GM13976 (cell line): ENCODE data around the gene PPARA.
"Not testable (repeated sequence)": the region's sequence is repeated elsewhere in the genome, so short reads cannot be mapped to it uniquely, and the experiment has no call there.

Experiments
- DNase-seq: peaks from one replicate; pipeline ENCODE4 v3.0.0; 2012; ENCODE audit warnings: low spot score
- in situ Hi-C: fragments of 300-500 bp; cut with MboI; formaldehyde crosslinking; loops from one replicate; pipeline ENCODE4 v1.12.0; 2022; ENCODE audit warnings: low sequenced_read_pairs, mixed read lengths, inconsistent platforms; ENCODE audit not compliant: unreplicated experiment
- TF ChIP-seq, protein P1 (sequence below): IDR thresholded peaks from 2 replicates; pipeline ENCODE4 v1.5.1; 2012; ENCODE audit warnings: borderline replicate concordance, mild to moderate bottlenecking; ENCODE audit not compliant: insufficient read depth; ENCODE audit errors: extremely low read depth, missing control alignments, control extremely low read depth

PPARA gene

DNA sequence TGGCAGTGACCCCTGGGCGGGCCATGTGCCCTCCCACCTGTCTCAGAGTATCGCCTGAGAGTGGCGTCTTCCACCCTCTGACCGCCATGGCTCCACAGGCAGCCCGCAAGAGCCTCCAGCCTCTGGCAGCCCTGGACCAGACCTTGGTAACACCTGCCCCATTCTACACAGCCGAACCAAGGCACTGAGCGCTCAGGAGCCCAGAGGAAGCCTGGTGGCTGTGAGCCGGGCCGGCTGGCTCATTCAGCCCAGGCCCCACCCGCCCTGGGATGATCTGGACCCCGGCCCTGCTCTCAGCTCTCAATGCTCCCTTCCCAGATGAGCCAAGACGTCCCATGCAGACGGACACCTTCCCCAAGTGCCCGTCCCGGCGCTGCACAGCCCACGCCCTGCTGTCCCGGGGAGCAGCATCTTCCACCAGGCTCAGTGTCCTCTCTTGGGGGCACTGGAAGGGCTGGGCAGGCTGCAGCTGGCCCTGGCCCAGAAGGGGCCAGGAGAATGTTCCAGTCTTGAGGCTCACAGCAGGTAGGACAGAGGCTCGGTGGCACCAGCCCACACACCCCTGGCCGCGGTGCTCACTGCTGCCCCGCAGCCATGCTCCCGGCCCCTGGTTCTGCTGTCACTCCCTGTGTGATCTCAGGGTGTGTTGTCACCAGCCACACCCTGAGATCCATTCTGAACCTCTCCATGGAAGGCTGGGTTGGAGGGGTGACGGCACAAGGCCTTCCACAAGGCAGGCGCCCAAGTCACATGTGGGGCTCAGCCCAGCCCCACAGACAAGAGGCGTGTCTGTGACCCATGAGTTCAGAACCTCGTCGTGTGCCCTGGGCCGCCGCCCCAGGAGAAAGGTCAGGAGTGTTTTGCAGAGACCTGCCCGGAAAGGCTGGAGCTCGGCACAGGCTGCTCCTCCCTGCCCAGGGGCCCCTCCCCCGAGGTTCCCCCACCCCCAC is 24.2 kb upstream of the PPARA start:
- no peak for DNase-seq
- TF ChIP-seq, protein P1, sequence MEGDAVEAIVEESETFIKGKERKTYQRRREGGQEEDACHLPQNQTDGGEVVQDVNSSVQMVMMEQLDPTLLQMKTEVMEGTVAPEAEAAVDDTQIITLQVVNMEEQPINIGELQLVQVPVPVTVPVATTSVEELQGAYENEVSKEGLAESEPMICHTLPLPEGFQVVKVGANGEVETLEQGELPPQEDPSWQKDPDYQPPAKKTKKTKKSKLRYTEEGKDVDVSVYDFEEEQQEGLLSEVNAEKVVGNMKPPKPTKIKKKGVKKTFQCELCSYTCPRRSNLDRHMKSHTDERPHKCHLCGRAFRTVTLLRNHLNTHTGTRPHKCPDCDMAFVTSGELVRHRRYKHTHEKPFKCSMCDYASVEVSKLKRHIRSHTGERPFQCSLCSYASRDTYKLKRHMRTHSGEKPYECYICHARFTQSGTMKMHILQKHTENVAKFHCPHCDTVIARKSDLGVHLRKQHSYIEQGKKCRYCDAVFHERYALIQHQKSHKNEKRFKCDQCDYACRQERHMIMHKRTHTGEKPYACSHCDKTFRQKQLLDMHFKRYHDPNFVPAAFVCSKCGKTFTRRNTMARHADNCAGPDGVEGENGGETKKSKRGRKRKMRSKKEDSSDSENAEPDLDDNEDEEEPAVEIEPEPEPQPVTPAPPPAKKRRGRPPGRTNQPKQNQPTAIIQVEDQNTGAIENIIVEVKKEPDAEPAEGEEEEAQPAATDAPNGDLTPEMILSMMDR, result no peak
- in situ Hi-C loops, result no loop called here

DNA sequence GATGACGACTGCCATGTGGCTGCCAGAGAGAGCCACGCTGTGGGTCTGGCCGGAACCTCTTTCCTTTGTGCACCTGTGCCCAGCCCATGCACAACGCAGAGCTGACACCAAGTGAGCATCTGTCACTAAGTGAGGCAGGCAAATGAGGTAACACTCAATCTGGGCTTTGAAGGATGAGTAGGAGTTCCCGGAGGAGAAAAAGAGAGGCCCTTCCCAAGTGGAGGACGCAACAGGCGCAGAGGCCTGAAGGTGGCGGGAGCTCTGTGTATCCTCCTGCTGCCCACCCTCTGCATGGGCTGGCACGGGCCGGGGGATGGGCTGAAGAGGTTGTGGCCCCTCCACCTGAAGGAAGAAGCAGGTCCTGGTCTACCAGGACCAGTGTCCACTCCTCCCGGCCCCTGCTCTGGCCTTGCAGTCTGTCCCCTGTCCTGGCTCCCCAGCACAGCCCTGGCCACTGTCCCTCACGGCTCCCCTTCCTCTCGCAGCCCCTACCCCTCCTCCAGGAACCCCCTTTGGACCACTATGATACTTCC is 23.4 kb upstream of the PPARA start:
- TF ChIP-seq, protein P1, result no peak
- DNase-seq, result no peak
- in situ Hi-C loops, result no loop called here

DNA sequence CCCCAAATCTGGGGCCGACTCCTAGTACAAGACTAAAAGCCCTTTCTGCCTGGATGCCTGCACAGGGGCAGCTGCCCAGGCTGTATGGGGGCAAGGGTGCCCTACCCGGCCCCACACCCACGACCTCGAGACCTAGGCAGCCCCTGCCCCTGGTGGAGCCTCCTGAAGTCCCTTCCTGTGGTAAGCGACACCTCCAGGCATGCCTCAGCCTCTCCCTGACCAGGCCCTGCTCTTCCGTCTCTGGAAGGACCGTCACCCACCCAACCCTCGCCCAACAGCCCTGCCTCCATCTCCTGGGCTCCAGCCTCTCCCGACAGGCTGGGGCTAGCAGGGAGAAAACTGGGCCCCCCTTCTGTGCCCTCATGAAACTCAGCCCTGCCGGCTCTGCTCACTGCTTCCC is 22.8 kb upstream of the PPARA start:
- in situ Hi-C loops, result no loop called here
- DNase-seq, result no peak
- TF ChIP-seq, protein P1, result no peak

DNA sequence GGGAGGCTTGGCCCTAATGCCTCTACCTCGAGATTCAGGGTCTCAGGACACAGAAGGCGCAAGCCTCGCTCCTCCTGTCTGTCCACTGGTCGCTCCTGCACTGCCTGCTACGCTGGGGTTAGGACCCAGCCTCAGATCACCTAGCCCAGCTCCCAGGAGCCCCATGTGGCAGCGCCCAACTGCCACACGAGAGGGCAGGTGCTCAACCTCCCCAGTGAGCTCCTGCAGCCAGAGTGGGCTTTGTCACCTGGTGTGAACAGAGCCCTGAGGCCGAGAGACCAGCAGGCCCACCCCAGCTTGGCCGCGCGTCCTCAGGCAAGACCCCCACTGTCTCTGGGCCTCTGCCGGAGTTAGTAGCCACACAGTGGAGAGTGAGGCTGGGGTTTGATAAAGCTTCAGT is 21.7 kb upstream of the PPARA start:
- TF ChIP-seq, protein P1, result no peak
- in situ Hi-C loops, result no loop called here
- DNase-seq, result no peak

DNA sequence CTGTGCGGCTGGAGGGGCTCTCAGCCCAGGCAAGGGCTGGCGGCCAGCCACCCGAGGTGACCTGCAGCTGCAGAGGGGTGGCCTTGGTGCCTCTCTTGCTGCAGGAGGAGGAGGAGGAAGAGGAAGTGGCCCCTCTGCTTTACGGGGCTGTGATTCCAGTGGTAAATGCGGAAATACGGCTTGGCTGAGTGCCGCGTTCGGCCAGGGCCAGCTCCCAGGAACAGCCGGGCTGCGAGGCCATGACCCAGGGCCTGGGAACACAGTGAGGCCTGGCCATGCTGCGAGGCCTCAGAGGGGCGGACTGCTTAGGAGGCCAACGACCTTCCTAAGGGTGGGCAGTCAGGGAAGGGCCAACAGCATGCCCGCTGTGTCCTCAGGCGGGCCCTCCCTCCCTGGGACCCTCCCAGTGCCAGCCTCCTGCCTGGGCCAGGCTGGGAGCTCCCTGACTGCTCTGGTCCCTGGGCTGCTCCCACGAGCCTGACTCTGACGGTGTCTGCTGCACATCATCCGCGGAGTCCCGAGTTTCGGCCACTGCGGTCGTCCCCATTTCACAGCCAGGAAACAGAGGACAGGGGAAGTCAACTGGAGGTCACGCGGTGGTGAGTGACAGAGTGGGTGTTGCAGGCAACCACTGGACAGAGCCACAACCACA is 20.8 kb upstream of the PPARA start:
- in situ Hi-C loops, result no loop called here
- TF ChIP-seq, protein P1, result no peak
- peak; percentile 66 for DNase-seq

DNA sequence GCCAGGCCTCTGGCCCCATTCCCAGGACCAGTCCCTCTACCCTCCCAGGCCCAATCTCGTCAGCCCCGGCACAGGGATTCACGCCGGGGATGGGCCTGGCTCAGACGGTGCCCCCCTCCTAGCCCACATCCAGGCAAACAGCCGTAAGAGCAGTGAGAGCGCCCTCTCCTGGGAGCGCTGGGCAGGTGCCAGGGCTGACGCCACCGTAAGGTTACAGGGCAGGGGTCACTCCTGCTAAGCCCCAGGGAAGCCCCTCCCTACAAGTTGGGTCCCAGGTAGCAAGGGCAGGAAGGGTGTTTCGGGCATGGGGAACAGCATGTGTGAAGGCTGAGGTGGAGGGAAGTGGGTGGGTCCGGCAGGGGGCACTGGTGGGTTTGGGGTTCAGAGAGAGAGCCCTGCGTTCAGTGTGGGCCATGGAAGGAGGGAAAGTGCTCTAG is 19.2 kb upstream of the PPARA start:
- in situ Hi-C loops, result no loop called here
- DNase-seq, result no peak
- TF ChIP-seq, protein P1, result no peak

DNA sequence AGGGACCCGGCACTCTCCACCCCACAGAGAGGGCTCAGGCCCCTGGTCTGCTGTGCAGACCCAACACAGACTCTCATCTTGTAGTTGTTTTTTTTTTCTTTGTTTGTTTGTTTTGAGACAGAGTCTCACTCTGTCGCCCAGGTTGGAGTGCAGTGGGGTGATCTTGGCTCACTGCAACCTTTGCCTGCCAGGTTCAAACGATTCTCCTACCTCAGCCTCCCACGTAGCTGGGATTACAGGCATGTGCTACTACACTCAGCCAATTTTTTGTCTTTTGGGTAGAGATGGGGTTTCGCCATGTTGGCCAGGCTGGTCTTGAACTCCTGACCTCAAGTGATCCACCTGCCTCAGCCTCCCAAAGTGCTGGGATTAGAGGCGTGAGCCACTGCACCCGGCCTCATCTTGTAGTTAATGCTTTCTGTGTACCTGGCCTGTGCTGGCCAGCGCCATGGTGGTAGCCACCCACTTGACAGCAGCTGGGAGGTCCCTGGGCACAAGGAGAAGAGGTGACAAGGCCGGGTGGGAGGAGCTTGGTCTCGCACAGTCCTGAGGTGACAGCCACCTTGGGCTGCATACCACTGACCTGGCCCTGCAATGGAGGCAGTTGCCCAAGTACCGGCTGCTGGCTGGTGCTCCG is 18.0 kb upstream of the PPARA start:
- in situ Hi-C loops, DNase-seq: not testable (repeated sequence)
